ENCODE results near the gene WDR76.

WDR76 gene

GRCh38 chr15:43826508-43827341 lies at the start of gene WDR76:
Gene WDR76, plus strand, starts transcription at chr15:43827002. Its CDS starts 31 bp downstream, at chr15:43827033.
- TF ChIP-seq GATA3 (IDR thresholded peaks at IDR 0.05; ENCODE audit: low read depth, low read length), result no peak

- no peak for TF ChIP-seq GATA3 (IDR thresholded peaks at IDR 0.05; ENCODE audit: low read depth, low read length)
These were observed 49.4 kb upstream of the WDR76 start for GRCh38 chr15:43777267-43777914.

- TF ChIP-seq GATA2 (IDR thresholded peaks at IDR 0.05; ENCODE audit: low read depth, low read length) (no peak), GATA3 (IDR thresholded peaks at IDR 0.05; ENCODE audit: low read depth, low read length) (no peak)
These were observed 47.8 kb upstream of the WDR76 start for GRCh38 chr15:43779016-43779415.

- TF ChIP-seq GATA2 (IDR thresholded peaks at IDR 0.05; ENCODE audit: low read depth, low read length) (no peak), GATA3 (IDR thresholded peaks at IDR 0.05; ENCODE audit: low read depth, low read length) (no peak)
These were observed 37.4 kb upstream of the WDR76 start for GRCh38 chr15:43789409-43789808.

- TF ChIP-seq GATA3 (IDR thresholded peaks at IDR 0.05; ENCODE audit: low read depth, low read length), result no peak
- TF ChIP-seq GATA2 (IDR thresholded peaks at IDR 0.05; ENCODE audit: low read depth, low read length), result no peak
These were observed 34.6 kb upstream of the WDR76 start, which contains the start of gene SERF2 for GRCh38 chr15:43791993-43792760. Gene SERF2, plus strand, starts transcription at chr15:43792320. Its CDS starts 57 bp downstream, at chr15:43792377.

- TF ChIP-seq GATA3 (IDR thresholded peaks at IDR 0.05; ENCODE audit: low read depth, low read length) (no peak), GATA2 (IDR thresholded peaks at IDR 0.05; ENCODE audit: low read depth, low read length) (no peak)
These were observed 33.9 kb upstream of the WDR76 start for GRCh38 chr15:43792761-43793476.

GRCh38 chr15:43793647-43794046 lies 33.2 kb upstream of the WDR76 start:
- TF ChIP-seq GATA3 (IDR thresholded peaks at IDR 0.05; ENCODE audit: low read depth, low read length) (no peak), GATA2 (IDR thresholded peaks at IDR 0.05; ENCODE audit: low read depth, low read length) (no peak)

- TF ChIP-seq GATA2 (IDR thresholded peaks at IDR 0.05; ENCODE audit: low read depth, low read length) (no peak), GATA3 (IDR thresholded peaks at IDR 0.05; ENCODE audit: low read depth, low read length) (no peak)
These were observed 32.3 kb upstream of the WDR76 start for GRCh38 chr15:43794269-43795037.

GRCh38 chr15:43795197-43795596 lies 31.6 kb upstream of the WDR76 start:
- no peak for TF ChIP-seq GATA3 (IDR thresholded peaks at IDR 0.05; ENCODE audit: low read depth, low read length)
- no peak for TF ChIP-seq GATA2 (IDR thresholded peaks at IDR 0.05; ENCODE audit: low read depth, low read length)

GRCh38 chr15:43795997-43796396 lies 30.8 kb upstream of the WDR76 start:
- TF ChIP-seq GATA3 (IDR thresholded peaks at IDR 0.05; ENCODE audit: low read depth, low read length), result no peak
- TF ChIP-seq GATA2 (IDR thresholded peaks at IDR 0.05; ENCODE audit: low read depth, low read length), result no peak

GRCh38 chr15:43796566-43796965 lies 30.2 kb upstream of the WDR76 start:
- TF ChIP-seq GATA2 (IDR thresholded peaks at IDR 0.05; ENCODE audit: low read depth, low read length) (no peak), GATA3 (IDR thresholded peaks at IDR 0.05; ENCODE audit: low read depth, low read length) (no peak)

GRCh38 chr15:43799209-43799944 lies 27.4 kb upstream of the WDR76 start:
- TF ChIP-seq GATA3 (IDR thresholded peaks at IDR 0.05; ENCODE audit: low read depth, low read length) (no peak), GATA2 (IDR thresholded peaks at IDR 0.05; ENCODE audit: low read depth, low read length) (no peak)

- TF ChIP-seq GATA2 (IDR thresholded peaks at IDR 0.05; ENCODE audit: low read depth, low read length) (no peak), GATA3 (IDR thresholded peaks at IDR 0.05; ENCODE audit: low read depth, low read length) (no peak)
These were observed 26.9 kb upstream of the WDR76 start, which contains the start of gene SERINC4 for GRCh38 chr15:43799945-43800285. Gene SERINC4, minus strand, starts transcription at chr15:43800220. Its CDS starts 234 bp downstream, at chr15:43799986.

Data from SH-SY5Y (cell line).